IPS DF 6.9 (cell line): ENCODE data around the gene THRB.

Experiments
- DNase-seq: peaks from one replicate; pipeline ENCODE4 v3.0.0-alpha.2; 2013; ENCODE audit warnings: low read depth, low spot score
- H3K27ac ChIP-seq: one replicate; pipeline ENCODE4 v1.5.1; 2013; ENCODE audit warnings: low read length, control low read depth
- H3K27me3 ChIP-seq: 2 replicates; pipeline ENCODE4 v1.6.1; 2013; ENCODE audit warnings: mild to moderate bottlenecking, low read length; ENCODE audit not compliant: control insufficient read depth, insufficient read depth
- H3K36me3 ChIP-seq: 2 replicates; pipeline ENCODE4 v1.6.1; 2013; ENCODE audit warnings: low read length; ENCODE audit not compliant: control insufficient read depth, insufficient read depth
- H3K4me1 ChIP-seq: 2 replicates; pipeline ENCODE4 v1.6.1; 2013; ENCODE audit warnings: low read length; ENCODE audit not compliant: control insufficient read depth, insufficient read depth
- H3K4me3 ChIP-seq: 2 replicates; pipeline ENCODE4 v1.5.1; 2013; ENCODE audit warnings: mild to moderate bottlenecking, low read length
- H3K9me3 ChIP-seq: 2 replicates; pipeline ENCODE4 v1.6.1; 2013; ENCODE audit warnings: low read length, inconsistent platforms; ENCODE audit not compliant: control insufficient read depth, insufficient read depth
- WGBS: extraction: QIAGEN DNeasy Blood & Tissue Kit; methylation state at CpG from one replicate; pipeline ENCODE4 v1.1.7; 2013; ENCODE audit warnings: mixed read lengths, missing lambda C conversion rate; ENCODE audit not compliant: insufficient read length, insufficient coverage; 5-methylcytosine and 5-hydroxymethylcytosine counted together

THRB gene

DNA sequence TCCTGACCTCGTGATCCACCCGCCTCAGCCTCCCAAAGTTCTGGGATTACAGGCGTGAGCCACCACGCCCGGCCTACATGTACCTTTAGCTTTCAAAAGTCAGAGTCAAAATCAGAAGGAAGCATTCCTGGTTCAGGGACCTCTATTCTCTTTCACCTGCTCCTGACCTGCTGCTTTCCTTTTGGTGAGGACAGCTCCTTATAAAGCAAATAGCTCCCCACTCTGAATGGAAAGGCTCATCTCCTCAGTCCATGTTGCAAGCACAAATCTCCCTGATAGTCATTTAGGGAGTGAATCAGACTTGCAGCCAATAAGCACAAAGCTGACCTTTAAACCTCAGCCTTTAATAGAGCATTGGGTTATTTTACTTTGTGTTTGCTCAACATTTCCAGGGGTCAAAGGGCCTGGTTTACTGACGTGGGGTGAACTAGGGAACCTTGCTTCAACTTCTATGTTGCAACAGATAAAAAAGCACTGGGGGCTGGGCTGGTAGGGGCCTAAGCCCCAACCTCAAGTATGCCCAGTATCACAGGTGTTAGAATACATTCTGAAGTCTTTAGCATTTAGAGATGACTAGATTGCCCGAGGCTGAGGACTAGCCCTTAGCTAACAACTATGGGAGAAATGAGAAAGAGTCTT is 43.1 kb downstream of the THRB start:
- no peaks in the 10 kb centered on the region for H3K4me1 ChIP-seq
- no peaks in the 10 kb centered on the region for H3K9me3 ChIP-seq
- DNase-seq: no peak
- H3K27ac ChIP-seq: no peak overlapping the region
- H3K4me3 ChIP-seq: no peak overlapping the region
- no peaks in the 10 kb centered on the region for H3K27me3 ChIP-seq
- no CpG with 5 or more reads among the region's 7 CpGs for WGBS
- H3K36me3 ChIP-seq: no peaks in the 10 kb centered on the region

DNA sequence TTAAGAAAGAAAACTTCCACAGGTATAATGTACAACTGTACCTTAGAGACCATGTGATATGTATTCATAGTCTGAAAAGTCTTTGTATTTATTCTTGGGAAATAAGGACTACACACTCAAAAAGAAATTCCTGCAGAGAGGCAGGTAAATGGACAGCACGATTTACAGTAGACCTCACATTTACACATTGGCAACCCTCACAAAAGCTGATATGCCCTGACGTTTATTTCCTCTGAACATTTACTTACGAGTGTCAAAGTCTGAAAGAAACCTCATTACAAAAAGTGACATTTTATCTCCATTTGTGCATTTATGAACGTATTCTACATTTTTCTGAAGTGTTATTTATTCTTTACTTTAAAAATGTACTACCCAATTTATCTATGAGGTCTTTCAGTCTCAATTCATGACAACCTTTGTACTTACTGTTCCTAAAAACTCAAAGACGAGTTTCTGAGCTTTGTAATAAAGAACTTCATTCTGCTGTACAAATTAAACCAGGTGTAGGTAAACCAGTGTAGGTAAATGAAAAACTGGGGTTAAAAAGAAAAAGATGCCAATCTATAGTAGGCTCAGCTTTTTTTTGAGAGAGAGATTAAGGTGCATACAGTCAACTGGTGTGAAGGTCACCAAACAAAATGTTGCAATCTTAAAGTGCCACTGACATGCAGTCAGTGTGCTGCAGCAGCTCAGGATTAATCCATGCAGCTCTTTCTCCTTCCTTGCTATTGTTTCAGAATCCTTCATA is 44.3 kb downstream of the THRB start:
- Histone ChIP-seq H3K27ac (no peak overlapping the region), H3K4me3 (no peak overlapping the region), H3K9me3 (no peaks in the 10 kb centered on the region), H3K4me1 (no peaks in the 10 kb centered on the region), H3K36me3 (no peaks in the 10 kb centered on the region), H3K27me3 (no peaks in the 10 kb centered on the region)
- no CpG with 5 or more reads among the region's 5 CpGs for WGBS
- no peak for DNase-seq

DNA sequence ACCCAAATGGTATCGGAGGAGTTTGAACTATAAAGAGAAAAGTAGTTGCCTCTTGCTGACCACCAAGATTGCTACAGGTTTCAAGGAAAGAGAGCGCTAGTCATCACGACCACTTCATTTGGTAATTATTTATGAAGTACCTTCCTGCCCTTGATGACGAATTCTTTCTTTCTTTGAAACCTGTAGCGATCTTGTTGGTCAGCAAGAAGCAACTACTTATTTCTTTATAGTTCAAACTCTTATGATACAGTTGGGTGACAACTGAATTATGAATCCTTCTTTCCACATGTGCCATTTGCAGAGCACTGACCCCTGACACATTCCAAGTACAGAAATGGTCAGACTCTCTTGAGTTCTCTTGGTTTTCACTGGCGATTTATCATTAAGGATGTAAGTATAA is 46.8 kb downstream of the THRB start:
- H3K36me3 ChIP-seq: no peaks in the 10 kb centered on the region

DNA sequence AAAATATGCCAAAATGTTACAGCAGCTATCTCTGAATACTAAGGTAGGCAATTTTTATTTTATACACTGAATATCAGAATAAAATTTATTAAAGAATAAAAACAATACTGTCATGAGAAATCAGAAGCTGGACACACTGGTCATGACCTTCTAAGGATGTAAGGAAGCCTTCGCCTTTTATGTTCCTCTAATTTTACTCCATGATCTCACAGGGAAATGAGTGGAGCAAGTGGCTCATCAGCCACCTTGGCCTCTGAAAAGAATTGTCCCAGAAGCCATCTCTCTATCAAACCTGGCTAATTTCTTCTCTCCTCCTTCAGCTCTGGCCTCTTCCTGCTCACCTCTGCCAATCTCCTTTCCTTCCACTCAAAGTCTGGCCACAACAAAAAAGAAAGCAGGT is 48.6 kb downstream of the THRB start:
- Histone ChIP-seq H3K9me3 (no peaks in the 10 kb centered on the region), H3K36me3 (no peaks in the 10 kb centered on the region), H3K27ac (no peak overlapping the region), H3K27me3 (no peaks in the 10 kb centered on the region), H3K4me1 (no peaks in the 10 kb centered on the region), H3K4me3 (no peak overlapping the region)
- WGBS: no CpG with 5 or more reads among the region's 1 CpG
- no peak for DNase-seq

More for the DNA sequence above, 46.8 kb downstream of the THRB start:
- no peaks in the 10 kb centered on the region for H3K9me3 ChIP-seq
- no peak overlapping the region for H3K4me3 ChIP-seq
- no CpG with 5 or more reads among the region's 6 CpGs for WGBS
- H3K27me3 ChIP-seq: no peaks in the 10 kb centered on the region
- no peak for DNase-seq
- H3K27ac ChIP-seq: no peak overlapping the region
- H3K4me1 ChIP-seq: no peaks in the 10 kb centered on the region

DNA sequence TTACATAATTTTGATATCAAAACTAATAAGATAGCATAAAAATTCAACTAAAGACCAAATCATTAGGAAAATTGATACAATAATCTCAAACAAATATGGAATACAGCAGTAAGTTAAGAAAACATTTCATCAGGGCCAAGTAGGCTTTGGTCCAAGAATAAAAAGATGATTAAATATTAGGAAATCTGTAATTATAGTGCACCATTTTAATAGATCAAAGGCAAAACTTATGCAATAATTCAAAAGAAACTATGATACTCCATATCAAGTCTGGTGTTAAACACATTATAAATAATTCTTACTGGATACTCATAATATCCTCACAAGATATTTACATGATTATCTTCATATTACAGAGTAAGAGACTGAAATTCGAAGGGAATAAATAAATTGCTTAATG is 51.2 kb downstream of the THRB start:
- no peaks in the 10 kb centered on the region for H3K4me1 ChIP-seq
- H3K27ac ChIP-seq: no peak overlapping the region
- no peaks in the 10 kb centered on the region for H3K9me3 ChIP-seq
- no peaks in the 10 kb centered on the region for H3K36me3 ChIP-seq
- DNase-seq: no peak
- no peaks in the 10 kb centered on the region for H3K27me3 ChIP-seq
- no CpG with 5 or more reads among the region's 1 CpG for WGBS
- no peak overlapping the region for H3K4me3 ChIP-seq

DNA sequence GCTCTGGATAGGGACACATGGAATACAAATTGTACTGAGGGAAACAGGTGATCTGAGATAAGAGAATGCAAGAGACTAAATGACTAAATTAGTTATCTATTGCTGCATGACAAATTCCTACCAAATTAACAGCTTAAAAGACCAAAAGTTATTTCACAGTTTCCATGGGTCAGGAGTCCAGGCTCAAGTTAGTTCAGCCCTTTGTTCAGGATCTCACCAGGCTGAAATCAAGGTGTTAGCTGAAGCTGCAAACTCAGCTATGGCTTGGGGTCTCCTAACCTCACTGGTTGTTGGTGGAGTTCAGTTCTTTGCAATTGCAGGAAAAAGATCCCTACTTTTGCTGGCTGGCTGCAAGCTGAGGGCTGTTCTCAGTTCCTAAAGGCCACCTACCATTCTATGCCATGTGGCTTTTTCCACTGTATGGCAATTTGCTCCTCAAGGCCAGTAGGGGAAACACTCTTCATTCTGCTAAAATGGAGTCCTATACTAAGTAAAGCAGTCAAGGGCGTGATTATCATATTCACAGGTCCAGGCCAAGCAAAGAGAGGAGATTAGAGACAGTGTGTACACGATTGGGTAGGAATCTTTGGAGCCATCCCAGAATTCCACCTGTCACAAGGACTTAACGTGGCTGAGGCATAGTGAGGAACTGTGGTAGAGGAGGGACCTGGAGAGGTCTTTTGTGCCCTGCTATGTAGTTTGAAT is 53.7 kb downstream of the THRB start:
- no peaks in the 10 kb centered on the region for H3K36me3 ChIP-seq
- no peak overlapping the region for H3K27ac ChIP-seq
- no peaks in the 10 kb centered on the region for H3K9me3 ChIP-seq
- H3K27me3 ChIP-seq: no peaks in the 10 kb centered on the region
- H3K4me3 ChIP-seq: no peak overlapping the region
- no peak for DNase-seq
- no CpG with 5 or more reads among the region's 3 CpGs for WGBS
- H3K4me1 ChIP-seq: no peaks in the 10 kb centered on the region

DNA sequence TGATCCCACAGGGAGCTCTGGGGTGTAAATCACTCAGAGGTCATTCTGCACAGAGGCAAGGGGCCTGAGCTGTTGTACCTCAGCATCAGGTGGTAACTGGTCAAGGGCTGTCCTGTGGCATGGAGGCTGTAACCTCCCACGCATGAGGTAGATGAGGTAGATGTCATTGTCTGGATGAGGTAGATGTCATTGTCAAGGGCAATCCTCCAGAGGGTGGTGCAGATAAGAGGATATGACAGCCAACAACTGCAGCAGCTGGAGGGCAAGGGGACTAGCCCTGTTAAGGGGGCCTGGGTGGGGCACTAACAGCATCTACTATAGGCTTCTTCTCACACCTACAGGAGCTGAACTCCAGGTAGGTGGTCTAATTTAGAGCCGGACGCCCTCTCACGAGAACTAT is 55.6 kb downstream of the THRB start:
- Histone ChIP-seq H3K27ac (no peak overlapping the region), H3K4me3 (no peak overlapping the region), H3K9me3 (no peaks in the 10 kb centered on the region), H3K36me3 (no peaks in the 10 kb centered on the region), H3K27me3 (no peaks in the 10 kb centered on the region), H3K4me1 (no peaks in the 10 kb centered on the region)
- DNase-seq: no peak
- no CpG with 5 or more reads among the region's 4 CpGs for WGBS

DNA sequence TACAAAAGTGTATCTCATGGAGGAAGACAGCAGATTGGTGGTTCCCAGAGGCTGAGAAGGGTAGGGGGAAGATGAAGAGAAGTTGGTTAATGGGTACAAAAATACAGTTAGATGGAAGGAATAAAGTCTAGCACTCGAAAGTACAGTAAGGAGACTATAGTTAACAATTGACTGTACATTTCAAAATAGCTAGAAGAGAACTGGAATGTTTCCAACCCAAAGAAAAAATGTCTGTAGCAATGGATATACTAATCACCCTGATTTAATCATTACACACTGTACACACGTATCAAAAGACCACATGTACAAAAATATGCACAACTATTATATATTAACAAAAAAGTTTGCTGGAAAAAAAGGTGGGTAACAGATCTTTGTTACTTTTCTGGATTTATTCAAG is 57.3 kb downstream of the THRB start:
- Histone ChIP-seq H3K9me3 (no peaks in the 10 kb centered on the region), H3K27me3 (no peaks in the 10 kb centered on the region), H3K4me3 (no peak overlapping the region), H3K36me3 (no peaks in the 10 kb centered on the region), H3K4me1 (no peaks in the 10 kb centered on the region), H3K27ac (no peak overlapping the region)
- DNase-seq: no peak
- no CpG with 5 or more reads among the region's 2 CpGs for WGBS

DNA sequence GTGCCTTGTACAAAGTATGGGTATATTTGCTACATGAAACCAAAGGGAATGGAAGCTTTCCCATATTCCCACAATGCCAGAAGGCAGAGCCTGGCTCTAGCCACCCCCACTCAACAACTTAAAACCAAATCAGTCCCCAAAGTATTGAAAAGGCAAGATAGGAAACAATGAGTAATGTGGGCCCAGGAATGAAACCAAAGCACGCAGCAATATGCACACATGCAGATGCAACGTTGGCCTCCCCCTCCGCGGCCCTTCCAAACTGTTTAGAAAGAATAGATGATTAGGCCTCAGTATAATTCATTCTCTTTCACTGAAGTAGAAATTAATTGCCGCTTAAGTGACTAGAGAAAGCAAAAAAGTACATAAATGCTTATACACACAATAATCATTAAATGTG is 59.1 kb downstream of the THRB start:
- Histone ChIP-seq H3K27ac (no peak overlapping the region), H3K27me3 (no peaks in the 10 kb centered on the region), H3K9me3 (no peaks in the 10 kb centered on the region), H3K36me3 (no peaks in the 10 kb centered on the region), H3K4me3 (no peak overlapping the region), H3K4me1 (no peaks in the 10 kb centered on the region)
- no peak for DNase-seq
- no CpG with 5 or more reads among the region's 5 CpGs for WGBS

DNA sequence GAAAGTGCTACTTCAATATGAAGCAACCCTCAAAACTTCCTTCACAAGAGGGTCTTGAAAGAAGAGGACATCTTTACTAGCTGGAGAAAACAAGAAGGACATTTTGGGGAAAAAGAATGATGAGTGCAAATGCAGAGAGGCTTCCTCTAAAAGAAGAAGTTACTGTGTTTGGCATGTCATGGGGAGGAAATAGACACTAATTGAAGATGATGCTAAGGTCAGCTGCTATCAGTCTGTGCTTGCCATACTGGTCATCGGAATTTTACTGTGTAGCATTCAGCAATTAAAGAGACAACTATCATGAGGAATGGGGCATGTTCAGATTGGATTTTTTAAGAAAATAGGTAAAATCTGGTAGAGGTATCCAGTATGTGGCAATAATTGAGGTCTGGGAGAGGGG is 60.0 kb downstream of the THRB start:
- Histone ChIP-seq H3K4me1 (no peaks in the 10 kb centered on the region), H3K27ac (no peak overlapping the region), H3K36me3 (no peaks in the 10 kb centered on the region), H3K4me3 (no peak overlapping the region), H3K9me3 (no peaks in the 10 kb centered on the region), H3K27me3 (no peaks in the 10 kb centered on the region)
- DNase-seq: no peak
- no CpG with 5 or more reads among the region's 1 CpG for WGBS
